ENCODE measurements around the gene MUL1. TPM values are rescaled to one million over a fixed set of nuclear protein-coding genes. Genes with fewer than 3 reads are reported as not detected.

Gene MUL1
- polyA plus RNA-seq, 1 of the 3 experiments (the other 2 are of a cell fraction) = 22.8 TPM

DNA sequence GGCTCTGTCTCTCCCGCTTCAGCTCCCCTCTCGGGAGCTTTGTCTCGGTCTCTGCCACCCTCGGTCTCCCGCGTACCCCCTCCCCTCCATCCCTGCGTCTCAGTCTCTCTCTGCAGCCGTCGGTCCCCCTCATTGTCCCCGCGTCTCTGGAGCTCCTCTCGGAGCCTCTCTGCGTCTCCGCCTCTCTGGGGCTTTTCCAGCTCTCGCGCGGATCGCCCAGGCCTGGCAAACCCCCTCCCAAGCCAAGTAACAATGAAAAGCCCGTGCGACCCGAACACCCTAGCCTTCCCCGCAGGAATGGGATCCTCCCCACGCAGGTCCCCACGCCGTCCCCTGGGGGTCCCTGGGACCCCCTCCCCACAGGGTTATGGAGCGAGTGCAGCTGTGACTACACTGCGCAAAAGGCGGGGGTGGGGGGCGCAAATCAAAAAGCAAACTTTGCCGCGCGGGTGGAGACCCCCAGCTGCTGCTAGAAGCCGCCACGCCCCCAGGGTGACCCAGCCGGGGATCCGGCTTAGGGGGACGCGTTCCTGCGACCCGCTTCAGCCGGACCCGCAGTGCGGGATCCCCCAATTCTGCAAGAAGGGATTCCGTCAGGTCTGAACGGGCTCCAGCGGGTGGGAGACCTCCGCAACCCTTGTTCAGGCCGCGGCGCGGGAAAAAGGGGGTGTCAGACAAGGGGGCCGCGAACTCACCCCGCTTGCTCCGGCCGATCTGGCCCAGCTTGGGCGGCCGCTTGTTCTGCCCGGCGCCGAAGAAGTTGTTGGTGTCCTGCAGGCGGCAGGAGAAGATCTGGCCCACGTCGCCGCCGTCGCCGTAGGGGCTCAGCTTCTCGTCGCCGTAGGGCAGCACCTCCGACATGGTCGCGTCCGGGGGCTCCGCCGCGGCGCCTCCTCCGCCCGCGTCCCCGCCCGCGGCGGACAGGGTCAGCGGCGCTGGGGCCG, 23.2 kb downstream of the MUL1 start:
- H3K27me3 ChIP-seq (ENCODE audit: insufficient read depth) = 0 out of 2 replicates have a peak, but pooled peaks cover 3% of the 10 kb centered on the region
- ChIA-PET POLR2A (interaction anchor here (0.6 to 2.6 kb wide), 8 partner anchors 8 to 1294 kb away, joined by 3 to 14 read pairs (median 4); partner anchors contain the start of gene MUL1), CTCF (interaction anchor here (0.9 to 14.4 kb wide), 19 partner anchors 9 to 272 kb away, joined by 3 to 286 read pairs (median 5); no protein-coding TSS in a partner anchor)
- H3K4me3 ChIP-seq (ENCODE audit: low read depth in 2 of 2, low read length in 1 of 2) = peak overlapping the region; percentile 68 to 74
- under 1% methylated on average over 34 of the region's 89 CpGs for WGBS (ENCODE audit: low lambda C conversion rate)
- no peaks in the 10 kb centered on the region for H4K20me1 ChIP-seq (ENCODE audit: insufficient read depth)
- peak; percentile 72 for DNase-seq
- H3K27ac ChIP-seq (ENCODE audit: low read depth in 2 of 2, low read length in 1 of 2) = peak overlapping the region in 1 of 2 experiments; percentile 88; a peak in 2 of 4 replicates
- H2AFZ ChIP-seq (ENCODE audit: low read depth) = peak overlapping the region; percentile 76; the same call in 1 of the 2 replicates
- no peaks in the 10 kb centered on the region for H3F3A ChIP-seq (replicated peaks; ENCODE audit: insufficient read depth)
- H3K36me3 ChIP-seq (replicated peaks in 1 of 2; ENCODE audit: control insufficient read depth in 1 of 2, insufficient read depth in 2 of 2, low read length in 1 of 2) = no peaks in the 10 kb centered on the region
- peaks cover 0 to 35% of the 10 kb centered on the region in 2 experiments; a peak in 2 of 4 replicates for H3K4me1 ChIP-seq (ENCODE audit: control insufficient read depth in 1 of 2, insufficient read depth in 2 of 2, low read depth in 1 of 2, low read length in 1 of 2)
- TF ChIP-seq RAD21 (IDR thresholded peaks at IDR 0.05; ENCODE audit: low read length) (0 out of 2 replicates have a peak, but pooled peaks have one; percentile 3), CHD2 (IDR thresholded peaks at IDR 0.05; ENCODE audit: low read length, partially characterized antibody) (peak; percentile 82), EP300 (IDR thresholded peaks at IDR 0.05; ENCODE audit: borderline replicate concordance in 1 of 2, low read depth in 1 of 2, low read length in 1 of 2) (no peak)
- H3K9me2 ChIP-seq = no peaks in the 10 kb centered on the region
- no peaks in the 10 kb centered on the region for H3K9me3 ChIP-seq
- peak overlapping the region; percentile 99 for H3K4me2 ChIP-seq
- H3K79me2 ChIP-seq (ENCODE audit: insufficient read depth) = peaks cover 8% of the 10 kb centered on the region; the same call in 1 of the 2 replicates
- H3K9ac ChIP-seq = peak overlapping the region; percentile 63

GRCh38 chr1:20483833-20484518, 24.0 kb downstream of the MUL1 start:
- no peaks in the 10 kb centered on the region for H4K20me1 ChIP-seq (ENCODE audit: insufficient read depth)
- H3K9me2 ChIP-seq = no peaks in the 10 kb centered on the region
- H3K79me2 ChIP-seq (ENCODE audit: insufficient read depth) = peaks cover 8% of the 10 kb centered on the region; the same call in 1 of the 2 replicates
- no peaks in the 10 kb centered on the region for H3K36me3 ChIP-seq (replicated peaks in 1 of 2; ENCODE audit: control insufficient read depth in 1 of 2, insufficient read depth in 2 of 2, low read length in 1 of 2)
- peak overlapping the region; percentile 68 to 74 for H3K4me3 ChIP-seq (ENCODE audit: low read depth in 2 of 2, low read length in 1 of 2)
- H3K9ac ChIP-seq = peak overlapping the region; percentile 63
- H3K4me1 ChIP-seq (ENCODE audit: control insufficient read depth in 1 of 2, insufficient read depth in 2 of 2, low read depth in 1 of 2, low read length in 1 of 2) = peaks cover 0 to 43% of the 10 kb centered on the region in 2 experiments; a peak in 2 of 4 replicates
- POLR2A ChIA-PET = interaction anchor here (0.6 to 2.6 kb wide), 6 partner anchors 8 to 1293 kb away, joined by 3 to 14 read pairs (median 3); no protein-coding TSS in a partner anchor
- H2AFZ ChIP-seq (ENCODE audit: low read depth) = peak overlapping the region; percentile 76; the same call in 1 of the 2 replicates
- no peaks in the 10 kb centered on the region for H3F3A ChIP-seq (replicated peaks; ENCODE audit: insufficient read depth)
- TF ChIP-seq SMC3 (IDR thresholded peaks at IDR 0.05; ENCODE audit: low read depth, low read length) = peak; percentile 41; the same call in 1 of the 2 replicates
- no peak for TF ChIP-seq GABPA (IDR thresholded peaks at IDR 0.05; ENCODE audit: low read depth)
- TF ChIP-seq, protein P1, sequence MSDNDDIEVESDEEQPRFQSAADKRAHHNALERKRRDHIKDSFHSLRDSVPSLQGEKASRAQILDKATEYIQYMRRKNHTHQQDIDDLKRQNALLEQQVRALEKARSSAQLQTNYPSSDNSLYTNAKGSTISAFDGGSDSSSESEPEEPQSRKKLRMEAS (IDR thresholded peaks at IDR 0.05; ENCODE audit: low read depth) = no peak
- TF ChIP-seq MXI1 (IDR thresholded peaks at IDR 0.05; ENCODE audit: low read depth, low read length) = peak; percentile 47
- TF ChIP-seq, protein P2, sequence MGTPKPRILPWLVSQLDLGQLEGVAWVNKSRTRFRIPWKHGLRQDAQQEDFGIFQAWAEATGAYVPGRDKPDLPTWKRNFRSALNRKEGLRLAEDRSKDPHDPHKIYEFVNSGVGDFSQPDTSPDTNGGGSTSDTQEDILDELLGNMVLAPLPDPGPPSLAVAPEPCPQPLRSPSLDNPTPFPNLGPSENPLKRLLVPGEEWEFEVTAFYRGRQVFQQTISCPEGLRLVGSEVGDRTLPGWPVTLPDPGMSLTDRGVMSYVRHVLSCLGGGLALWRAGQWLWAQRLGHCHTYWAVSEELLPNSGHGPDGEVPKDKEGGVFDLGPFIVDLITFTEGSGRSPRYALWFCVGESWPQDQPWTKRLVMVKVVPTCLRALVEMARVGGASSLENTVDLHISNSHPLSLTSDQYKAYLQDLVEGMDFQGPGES (IDR thresholded peaks at IDR 0.05; ENCODE audit: low read depth, low read length) = no peak
- TF ChIP-seq RAD21 (IDR thresholded peaks at IDR 0.05; ENCODE audit: low read length) = peak; percentile 74
- TF ChIP-seq RXRA (IDR thresholded peaks at IDR 0.05; ENCODE audit: borderline replicate concordance, low read depth) = no peak
- TF ChIP-seq RFX5 (IDR thresholded peaks at IDR 0.05; ENCODE audit: low read length) = no peak
- TF ChIP-seq MEF2A (IDR thresholded peaks at IDR 0.05; ENCODE audit: borderline replicate concordance, low read depth) = no peak
- TF ChIP-seq CTCF (IDR thresholded peaks at IDR 0.05) = peak; percentile 29; the same call in 1 of the 2 replicates
- TF ChIP-seq TEAD4 (IDR thresholded peaks at IDR 0.05; ENCODE audit: borderline replicate concordance, insufficient read depth) = no peak
- TF ChIP-seq, protein P3, sequence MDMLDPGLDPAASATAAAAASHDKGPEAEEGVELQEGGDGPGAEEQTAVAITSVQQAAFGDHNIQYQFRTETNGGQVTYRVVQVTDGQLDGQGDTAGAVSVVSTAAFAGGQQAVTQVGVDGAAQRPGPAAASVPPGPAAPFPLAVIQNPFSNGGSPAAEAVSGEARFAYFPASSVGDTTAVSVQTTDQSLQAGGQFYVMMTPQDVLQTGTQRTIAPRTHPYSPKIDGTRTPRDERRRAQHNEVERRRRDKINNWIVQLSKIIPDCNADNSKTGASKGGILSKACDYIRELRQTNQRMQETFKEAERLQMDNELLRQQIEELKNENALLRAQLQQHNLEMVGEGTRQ (IDR thresholded peaks at IDR 0.05; ENCODE audit: borderline replicate concordance, low read depth, low read length) = no peak
- WGBS (ENCODE audit: low lambda C conversion rate) = 1% methylated on average over 52 of the region's 58 CpGs
- CTCF ChIA-PET = interaction anchor here (0.7 to 14.4 kb wide), 38 partner anchors 8 to 382 kb away, joined by 3 to 286 read pairs (median 4); no protein-coding TSS in a partner anchor
- 0 out of 2 replicates have a peak, but pooled peaks cover 3% of the 10 kb centered on the region for H3K27me3 ChIP-seq (ENCODE audit: insufficient read depth)
- H3K9me3 ChIP-seq = no peaks in the 10 kb centered on the region
- peak overlapping the region in 1 of 2 experiments; percentile 88; a peak in 2 of 4 replicates for H3K27ac ChIP-seq (ENCODE audit: low read depth in 2 of 2, low read length in 1 of 2)
- H3K4me2 ChIP-seq = peak overlapping the region; percentile 99
- peak; percentile 83 for DNase-seq

All from SK-N-SH (cell line).